Common myeloid progenitor, CD34-positive (primary cell): ENCODE data around the gene SLC6A11.
A peak's percentile ranks its signal among the peaks of the same experiment; 100 is the strongest.

Experiments used
- CTCF ChIA-PET: fragments of 350-600 bp; sonication (Branson Sonifier 250); formaldehyde crosslinking; loops from one replicate; lab custom pipeline; 2021; ENCODE audit warnings: antibody characterized with exemption; lab: Charles Lee
- POLR2A ChIA-PET: fragments of 350-600 bp; sonication (Branson Sonifier 250); formaldehyde crosslinking; loops from one replicate; lab custom pipeline; 2021; ENCODE audit warnings: antibody characterized with exemption; lab: Charles Lee
- DNase-seq, 3 donors: peaks; one replicate each; pipeline versions ENCODE4 v3.0.0 to v3.0.0-alpha.2; 2013
- H3K27ac ChIP-seq, 2 experiments: 1 replicate in 1 of 2; 2 replicates in 1 of 2; pipeline ENCODE4 v1.7.0; 2013; ENCODE audit warnings: inconsistent platforms in 2 of 2, low read length in 2 of 2, mild to moderate bottlenecking in 2 of 2, low read depth in 1 of 2, moderate library complexity in 1 of 2; ENCODE audit not compliant: severe bottlenecking in 2 of 2, insufficient read depth in 1 of 2, poor library complexity in 1 of 2
- H3K27me3 ChIP-seq, 5 experiments: replicated peaks in 2 of 5; 1 replicate in 3 of 5; 2 replicates in 2 of 5; pipeline versions ENCODE4 v1.6.1 to v1.7.0; 2013; ENCODE audit warnings: low read length in 4 of 5, mild to moderate bottlenecking in 2 of 5, moderate library complexity in 2 of 5, inconsistent platforms in 1 of 5; ENCODE audit not compliant: insufficient read depth in 5 of 5, control insufficient read depth in 4 of 5
- H3K36me3 ChIP-seq, 4 experiments: 1 replicate in 2 of 4; 2 replicates in 2 of 4; pipeline versions ENCODE4 v1.6.1 to v1.7.0; 2013; ENCODE audit warnings: low read length in 3 of 4, control low read depth in 1 of 4, mild to moderate bottlenecking in 1 of 4; ENCODE audit not compliant: control insufficient read depth in 4 of 4, insufficient read depth in 4 of 4
- H3K4me1 ChIP-seq, 4 experiments: 1 replicate in 3 of 4; 2 replicates in 1 of 4; pipeline versions ENCODE4 v1.6.1 to v1.7.1; 2013; ENCODE audit warnings: low read length in 3 of 4, mild to moderate bottlenecking in 3 of 4, control low read depth in 1 of 4, inconsistent platforms in 1 of 4, moderate library complexity in 1 of 4; ENCODE audit not compliant: control insufficient read depth in 4 of 4, insufficient read depth in 4 of 4; ENCODE audit errors: control extremely low read depth in 1 of 4
- H3K4me3 ChIP-seq, 7 experiments: 1 replicate in 4 of 7; 2 replicates in 3 of 7; pipeline versions ENCODE4 v1.5.1 to v1.7.0; 2013; ENCODE audit warnings: mild to moderate bottlenecking in 7 of 7, low read length in 6 of 7, moderate library complexity in 6 of 7, inconsistent platforms in 2 of 7, low read depth in 2 of 7, control low read depth in 1 of 7; ENCODE audit not compliant: insufficient read depth in 4 of 7, control insufficient read depth in 1 of 7; ENCODE audit errors: extremely low read depth in 1 of 7
- H3K9me3 ChIP-seq, 5 experiments: 1 replicate in 4 of 5; 2 replicates in 1 of 5; pipeline versions ENCODE4 v1.6.1 to v1.7.1; 2013; ENCODE audit warnings: low read length in 4 of 5, mild to moderate bottlenecking in 2 of 5, inconsistent platforms in 1 of 5, low read depth in 1 of 5, moderate library complexity in 1 of 5; ENCODE audit not compliant: control insufficient read depth in 4 of 5, insufficient read depth in 2 of 5; ENCODE audit errors: control extremely low read depth in 1 of 5
- WGBS: methylation state at CpG from one replicate; pipeline ENCODE4 v1.1.5; 2013; ENCODE audit not compliant: insufficient coverage; 5-methylcytosine and 5-hydroxymethylcytosine counted together

Gene SLC6A11

GRCh38 chr3:10945683-10946287, 129.8 kb downstream of the SLC6A11 start:
- ChIA-PET POLR2A (no interaction called here), CTCF (interaction anchor here (0.9 to 7.2 kb wide), 16 partner anchors 8 to 391 kb away, joined by 3 to 47 read pairs (median 4); no protein-coding TSS in a partner anchor)
- peaks cover 0 to 3% (median 0%) of the 10 kb centered on the region in 5 experiments for H3K9me3 ChIP-seq
- no peak overlapping the region for H3K27ac ChIP-seq
- no peak overlapping the region for H3K4me3 ChIP-seq
- no peaks in the 10 kb centered on the region for H3K4me1 ChIP-seq
- DNase-seq: peak; percentile 64 to 81 (median 74)
- peaks cover 0 to 16% (median 5%) of the 10 kb centered on the region in 5 experiments for H3K27me3 ChIP-seq
- H3K36me3 ChIP-seq: no peaks in the 10 kb centered on the region
- 44% methylated on average over 6 of the region's 8 CpGs for WGBS

GRCh38 chr3:10946526-10946925, 130.5 kb downstream of the SLC6A11 start:
- Histone ChIP-seq H3K9me3 (peaks cover 0 to 3% (median 0%) of the 10 kb centered on the region in 5 experiments), H3K36me3 (no peaks in the 10 kb centered on the region), H3K27me3 (peaks cover 0 to 22% (median 8%) of the 10 kb centered on the region in 5 experiments), H3K27ac (no peak overlapping the region), H3K4me1 (no peaks in the 10 kb centered on the region), H3K4me3 (no peak overlapping the region)
- 86% methylated on average over 1 of the region's 8 CpGs for WGBS
- DNase-seq: no peak
- CTCF ChIA-PET: interaction anchor here (0.9 to 7.2 kb wide), 8 partner anchors 7 to 398 kb away, joined by 3 to 47 read pairs (median 8); no protein-coding TSS in a partner anchor
- POLR2A ChIA-PET: no interaction called here

- WGBS: 75% methylated on average over 5 of the region's 6 CpGs
- peak in 2 of 3 donors; percentile 17 to 36 for DNase-seq
- ChIA-PET POLR2A (no interaction called here), CTCF (interaction anchor here (1.0 to 1.9 kb wide), 3 partner anchors 10 to 187 kb away, joined by 3 to 6 read pairs (median 3); no protein-coding TSS in a partner anchor)
- H3K4me1 ChIP-seq: no peaks in the 10 kb centered on the region
- H3K4me3 ChIP-seq: no peak overlapping the region
- no peaks in the 10 kb centered on the region for H3K36me3 ChIP-seq
- peaks cover 0 to 36% (median 8%) of the 10 kb centered on the region in 5 experiments for H3K27me3 ChIP-seq
- no peaks in the 10 kb centered on the region for H3K9me3 ChIP-seq
- no peak overlapping the region for H3K27ac ChIP-seq
Measured at GRCh38 chr3:10948326-10948725, 132.3 kb downstream of the SLC6A11 start.

GRCh38 chr3:10949197-10949596, 133.2 kb downstream of the SLC6A11 start:
- H3K4me1 ChIP-seq: no peaks in the 10 kb centered on the region
- DNase-seq: peak in 1 of 3 donors; percentile 3
- H3K27ac ChIP-seq: no peak overlapping the region
- ChIA-PET POLR2A (no interaction called here), CTCF (interaction anchor here (1.0 to 1.9 kb wide), 2 partner anchors 10 to 111 kb away, joined by 3 to 6 read pairs; no protein-coding TSS in a partner anchor)
- peaks cover 0 to 45% (median 7%) of the 10 kb centered on the region in 5 experiments for H3K27me3 ChIP-seq
- 89% methylated on average over 16 of the region's 19 CpGs for WGBS
- H3K4me3 ChIP-seq: no peak overlapping the region
- no peaks in the 10 kb centered on the region for H3K36me3 ChIP-seq
- H3K9me3 ChIP-seq: no peaks in the 10 kb centered on the region

- Histone ChIP-seq H3K4me3 (no peak overlapping the region), H3K4me1 (no peaks in the 10 kb centered on the region), H3K27ac (no peak overlapping the region), H3K9me3 (no peaks in the 10 kb centered on the region), H3K27me3 (peaks cover 0 to 51% (median 10%) of the 10 kb centered on the region in 5 experiments), H3K36me3 (no peaks in the 10 kb centered on the region)
- 49% methylated on average over 8 of the region's 12 CpGs for WGBS
- POLR2A ChIA-PET: no interaction called here
- peak in 2 of 3 donors; percentile 13 to 36 for DNase-seq
- CTCF ChIA-PET: interaction anchor here (0.8 to 6.3 kb wide), 7 partner anchors 7 to 193 kb away, joined by 3 to 35 read pairs (median 3); no protein-coding TSS in a partner anchor
Measured at GRCh38 chr3:10950476-10951294, 134.7 kb downstream of the SLC6A11 start.

GRCh38 chr3:10951295-10951926, 135.4 kb downstream of the SLC6A11 start:
- Histone ChIP-seq H3K4me3 (no peak overlapping the region), H3K4me1 (no peaks in the 10 kb centered on the region), H3K27me3 (peaks cover 0 to 57% (median 10%) of the 10 kb centered on the region in 5 experiments), H3K27ac (no peak overlapping the region), H3K36me3 (no peaks in the 10 kb centered on the region), H3K9me3 (no peaks in the 10 kb centered on the region)
- POLR2A ChIA-PET: no interaction called here
- CTCF ChIA-PET: interaction anchor here (0.8 to 6.3 kb wide), 5 partner anchors 7 to 109 kb away, joined by 3 to 35 read pairs (median 3); no protein-coding TSS in a partner anchor
- DNase-seq: no peak
- 73% methylated on average over 6 of the region's 7 CpGs for WGBS
